Measurements from ENCODE around the gene PPP1R26. TPM values are rescaled to one million over a fixed set of nuclear protein-coding genes. Genes with fewer than 3 reads are reported as not detected.
A peak's percentile ranks its signal among the peaks of the same experiment; 100 is the strongest.

Gene PPP1R26
- total RNA-seq, 1 experiment from 2014 or later: 39.3 TPM

DNA sequence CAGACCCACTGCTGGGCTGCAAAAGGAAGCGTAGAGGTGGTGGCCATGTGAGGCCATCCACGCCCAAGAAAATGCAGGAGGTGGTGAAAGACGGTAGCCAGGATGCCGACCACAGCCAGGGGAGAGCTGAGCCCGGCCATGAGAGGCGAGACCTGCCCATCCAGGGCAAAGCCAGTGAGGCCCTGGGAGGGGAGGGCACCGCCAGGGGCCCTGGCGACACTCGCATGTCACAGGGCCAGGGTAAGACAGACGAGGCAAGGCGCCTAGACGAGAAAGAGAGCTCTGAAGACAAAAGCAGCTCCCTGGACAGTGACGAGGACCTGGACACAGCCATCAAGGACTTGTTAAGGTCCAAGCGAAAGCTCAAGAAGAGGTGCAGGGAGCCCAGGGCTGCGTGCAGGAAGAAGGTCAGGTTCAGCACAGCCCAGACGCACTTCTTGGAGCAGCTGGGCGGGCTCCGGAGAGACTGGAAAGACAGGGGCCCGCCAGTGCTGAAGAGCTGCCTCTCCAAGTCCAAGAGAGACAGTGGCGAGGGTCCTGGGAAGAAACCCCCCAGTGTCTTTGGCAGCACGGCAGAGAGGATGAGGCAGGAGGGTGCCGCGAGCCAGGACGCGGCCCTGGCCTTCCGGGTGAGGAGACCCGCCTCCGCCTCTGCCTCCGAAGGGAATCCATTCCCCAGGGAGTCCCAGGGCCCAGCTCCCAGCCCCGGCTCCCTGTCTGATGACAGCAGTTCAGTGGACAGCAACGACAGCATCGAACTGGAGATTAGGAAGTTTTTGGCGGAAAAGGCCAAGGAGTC is 6.9 kb downstream of the PPP1R26 start:
- no peak for DNase-seq (ENCODE audit: extremely low read depth, low read depth)

DNA sequence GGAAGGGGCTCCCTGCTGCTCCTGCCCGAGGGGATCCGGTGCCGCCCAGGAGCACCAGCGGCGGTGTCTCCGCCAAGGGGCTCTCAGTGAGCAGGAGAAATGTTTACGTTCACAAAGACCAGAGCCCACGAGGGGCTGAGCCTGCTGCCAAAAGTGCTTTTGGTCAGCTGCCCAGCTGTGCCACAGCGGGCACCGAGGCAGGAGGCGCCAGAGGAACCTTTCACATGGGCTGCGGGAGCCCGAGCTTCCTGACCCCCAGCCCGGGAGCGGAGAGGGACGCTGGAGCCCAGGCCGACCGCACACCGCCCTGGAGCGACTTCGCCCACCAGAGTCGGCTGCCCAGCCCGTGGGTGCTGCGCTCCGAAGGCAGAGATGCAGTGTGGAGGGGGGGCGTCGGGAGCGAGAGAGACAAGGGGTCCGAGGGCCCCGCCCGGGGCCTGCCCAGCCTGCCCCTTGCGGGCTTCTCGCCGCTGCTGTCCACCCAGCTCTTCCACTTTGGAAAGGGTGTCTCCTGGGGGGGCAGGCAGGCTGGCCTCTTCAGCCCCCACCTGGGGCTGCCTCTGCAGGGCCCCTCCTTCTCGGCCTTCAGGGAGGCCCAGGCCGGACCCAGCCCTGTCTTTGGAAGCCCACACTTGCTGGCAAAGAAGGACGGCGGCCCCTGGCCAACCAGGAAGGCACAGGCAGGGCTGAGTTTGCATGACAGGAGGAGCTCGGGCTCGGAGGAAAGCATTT is 7.9 kb downstream of the PPP1R26 start:
- DNase-seq (ENCODE audit: extremely low read depth, low read depth): no peak

DNA sequence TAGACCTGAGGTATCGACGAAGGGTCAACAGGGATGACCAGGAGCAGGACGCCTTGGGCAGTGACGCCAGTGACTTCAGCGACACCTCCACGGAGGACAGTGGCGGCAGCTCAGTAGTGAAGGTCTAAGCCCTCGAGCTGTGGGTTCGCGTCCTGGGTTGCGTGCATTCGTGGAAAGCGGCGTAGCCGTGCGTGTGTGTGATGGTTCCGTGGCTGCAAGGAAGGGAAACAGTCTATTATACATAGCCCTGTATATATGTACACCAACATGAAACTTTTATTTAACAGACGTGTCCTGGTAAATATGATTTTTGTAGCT is 8.4 kb downstream of the PPP1R26 start:
- no peak for DNase-seq (ENCODE audit: extremely low read depth, low read depth)

DNA sequence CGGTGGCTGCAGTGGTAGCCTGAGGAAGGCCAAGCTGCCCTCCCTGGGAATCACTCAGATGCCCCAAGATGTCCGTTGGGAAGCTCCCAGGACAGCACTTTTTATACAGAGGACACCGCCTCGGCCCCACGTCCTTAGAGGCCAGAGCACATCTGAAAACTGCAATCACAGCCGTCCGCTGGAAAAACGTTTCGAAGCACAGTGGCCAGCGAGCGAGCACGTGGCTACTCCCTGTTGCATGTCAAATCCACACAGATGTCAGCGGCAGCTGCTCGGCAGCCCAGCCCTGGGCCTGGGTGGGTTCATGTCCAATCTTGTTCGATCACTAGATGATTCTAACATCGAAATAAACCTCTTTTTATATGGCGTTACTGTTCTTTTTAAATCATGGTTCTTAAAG is 8.9 kb downstream of the PPP1R26 start:
- no peak for DNase-seq (ENCODE audit: extremely low read depth, low read depth)

DNA sequence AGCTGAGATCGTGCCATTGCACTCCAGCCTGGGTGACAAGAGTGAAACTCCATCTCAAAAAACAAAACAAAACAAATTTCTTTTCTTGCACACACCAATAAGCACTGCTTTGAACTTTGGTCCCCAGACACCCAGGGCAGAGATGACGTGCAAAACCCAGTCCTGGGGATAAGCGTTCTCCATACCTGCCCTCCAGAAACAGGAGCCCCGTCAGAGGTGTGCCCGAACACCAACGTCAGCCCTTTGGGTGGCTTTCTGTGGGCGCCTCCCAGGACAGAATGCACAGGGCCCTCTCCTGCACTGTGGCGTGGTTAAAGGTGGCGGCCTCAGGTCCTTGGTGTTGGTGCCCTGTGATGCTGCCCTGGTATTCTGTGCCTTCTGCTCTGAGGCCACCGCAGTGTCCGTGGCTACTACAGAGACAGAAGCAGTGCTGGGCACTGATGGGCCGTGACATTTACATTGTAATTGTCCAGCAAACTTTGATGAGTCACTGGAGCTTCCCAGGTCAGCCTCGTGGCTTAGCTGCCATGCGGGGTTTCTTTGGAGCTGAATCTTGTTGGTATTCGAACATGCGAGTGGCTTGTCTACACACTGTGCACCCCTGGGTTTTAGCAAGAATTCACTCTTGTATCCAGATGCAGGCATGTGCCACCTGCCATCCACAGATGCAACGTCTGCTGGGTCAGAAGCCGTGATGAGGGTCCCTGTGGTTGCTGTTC is 9.8 kb downstream of the PPP1R26 start:
- no peak for DNase-seq (ENCODE audit: extremely low read depth, low read depth)

DNA sequence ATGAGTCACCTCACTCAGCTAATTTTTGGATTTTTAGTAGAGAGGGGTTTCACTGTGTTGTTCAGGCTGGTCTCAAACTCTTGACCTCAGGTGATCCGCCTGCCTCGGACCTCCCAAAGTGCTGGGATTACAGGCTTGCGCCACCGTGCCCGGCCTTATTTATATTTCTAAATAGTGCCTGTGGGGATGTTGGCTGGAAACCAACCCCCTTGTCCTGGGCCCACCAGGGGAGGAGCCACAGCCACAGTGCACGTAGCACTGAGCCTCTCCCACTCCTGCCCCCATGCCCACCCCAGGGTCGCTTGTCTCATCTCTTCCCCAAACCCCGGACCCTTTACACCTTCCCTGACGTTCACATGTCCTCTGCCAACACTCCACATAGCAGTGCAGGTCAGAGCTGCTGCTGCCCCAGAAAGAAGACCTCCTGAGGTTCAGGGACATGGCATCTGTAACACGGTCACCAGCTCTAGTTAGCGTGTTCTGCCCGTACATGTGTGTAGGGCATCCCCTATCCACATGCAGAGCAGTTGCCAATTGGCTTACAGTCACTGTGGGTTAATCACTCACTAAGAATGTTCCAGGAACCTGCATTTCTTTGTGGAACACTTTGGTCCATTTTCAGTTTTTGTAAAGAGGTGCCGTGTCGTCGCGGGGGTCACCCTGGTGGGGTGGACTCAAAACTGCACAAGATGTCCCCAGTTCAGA is 10.7 kb downstream of the PPP1R26 start:
- DNase-seq (ENCODE audit: extremely low read depth, low read depth): no peak

DNA sequence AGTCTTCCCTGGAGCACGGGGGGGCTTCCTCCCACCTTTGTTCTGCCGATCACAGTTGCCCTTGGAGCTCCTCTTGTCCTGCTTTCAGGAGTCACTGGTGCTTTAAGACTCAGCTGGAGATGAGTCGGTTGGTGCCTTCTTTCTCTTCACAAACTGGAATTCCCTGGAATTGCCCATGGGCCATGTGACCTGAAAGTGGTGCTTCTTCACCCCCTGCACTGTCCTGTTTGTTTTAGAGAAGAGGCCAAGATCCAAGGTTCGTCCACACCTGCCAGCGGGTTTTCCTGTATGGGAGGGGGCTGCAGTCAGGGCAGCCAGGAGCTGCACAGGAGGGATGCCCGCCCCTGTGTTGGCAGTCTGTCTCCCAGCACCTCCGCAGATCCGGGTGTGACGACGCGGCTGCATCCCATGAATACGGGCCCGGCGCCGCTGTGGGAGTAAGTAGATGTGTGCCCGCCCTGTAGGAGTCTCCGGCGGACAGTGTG is 11.4 kb downstream of the PPP1R26 start:
- no peak for DNase-seq (ENCODE audit: extremely low read depth, low read depth)

DNA sequence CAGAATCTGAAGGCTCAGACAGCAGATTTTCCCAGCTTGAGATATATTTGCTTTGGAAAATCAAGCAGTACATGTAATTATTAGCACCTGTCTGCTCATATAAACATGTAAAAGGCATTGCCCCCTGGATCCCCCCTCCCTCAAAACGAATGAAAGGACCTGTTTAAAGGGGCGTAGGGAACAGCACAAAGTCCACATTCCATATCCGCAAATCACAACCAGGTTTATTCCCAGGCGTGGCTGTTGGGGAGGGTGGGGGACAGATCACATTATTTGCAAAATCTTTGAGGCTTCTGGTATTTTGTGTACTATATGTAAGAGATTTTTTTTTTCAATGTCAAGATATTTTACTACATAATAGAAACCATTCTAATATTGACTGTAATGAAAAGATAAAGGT is 12.2 kb downstream of the PPP1R26 start:
- DNase-seq (ENCODE audit: extremely low read depth, low read depth): no peak

DNA sequence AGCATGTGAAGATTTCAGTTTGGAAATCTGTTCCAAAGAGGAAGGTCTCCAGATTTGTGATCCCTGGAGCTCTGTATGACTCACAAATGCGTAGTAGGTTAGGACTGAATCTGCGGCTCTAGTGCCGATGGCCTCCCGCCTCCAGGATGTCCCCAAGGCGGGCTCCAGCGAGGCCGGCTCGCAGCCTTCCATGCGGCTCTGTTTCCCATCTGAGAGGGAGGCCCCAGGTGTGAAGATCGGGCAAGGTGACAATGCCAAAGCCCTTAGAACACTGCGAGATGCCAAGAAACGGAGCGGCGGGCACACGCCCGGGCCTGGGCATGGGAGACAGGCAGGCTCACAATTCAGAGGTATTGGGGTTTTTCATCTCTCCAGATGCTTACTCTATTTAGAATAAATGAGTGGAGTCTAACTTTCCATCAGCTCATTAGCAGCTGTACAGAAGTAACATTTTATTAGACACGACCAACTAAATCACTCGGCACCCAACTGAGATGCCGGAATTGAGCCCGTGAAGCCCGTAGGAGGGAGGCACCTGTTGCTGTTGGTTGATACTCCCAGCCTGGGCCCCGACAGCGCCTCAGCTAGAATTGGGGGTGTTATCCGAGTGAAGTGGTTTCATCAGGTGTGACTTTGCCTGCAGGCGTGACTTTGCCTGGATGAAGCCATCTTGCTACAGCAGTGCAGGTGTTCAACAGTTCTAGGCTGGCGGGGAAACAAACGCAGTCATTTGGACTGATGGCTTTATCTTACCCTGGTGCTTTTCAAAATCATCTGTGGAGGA is 13.5 kb downstream of the PPP1R26 start:
- no peak for DNase-seq (ENCODE audit: extremely low read depth, low read depth)

DNA sequence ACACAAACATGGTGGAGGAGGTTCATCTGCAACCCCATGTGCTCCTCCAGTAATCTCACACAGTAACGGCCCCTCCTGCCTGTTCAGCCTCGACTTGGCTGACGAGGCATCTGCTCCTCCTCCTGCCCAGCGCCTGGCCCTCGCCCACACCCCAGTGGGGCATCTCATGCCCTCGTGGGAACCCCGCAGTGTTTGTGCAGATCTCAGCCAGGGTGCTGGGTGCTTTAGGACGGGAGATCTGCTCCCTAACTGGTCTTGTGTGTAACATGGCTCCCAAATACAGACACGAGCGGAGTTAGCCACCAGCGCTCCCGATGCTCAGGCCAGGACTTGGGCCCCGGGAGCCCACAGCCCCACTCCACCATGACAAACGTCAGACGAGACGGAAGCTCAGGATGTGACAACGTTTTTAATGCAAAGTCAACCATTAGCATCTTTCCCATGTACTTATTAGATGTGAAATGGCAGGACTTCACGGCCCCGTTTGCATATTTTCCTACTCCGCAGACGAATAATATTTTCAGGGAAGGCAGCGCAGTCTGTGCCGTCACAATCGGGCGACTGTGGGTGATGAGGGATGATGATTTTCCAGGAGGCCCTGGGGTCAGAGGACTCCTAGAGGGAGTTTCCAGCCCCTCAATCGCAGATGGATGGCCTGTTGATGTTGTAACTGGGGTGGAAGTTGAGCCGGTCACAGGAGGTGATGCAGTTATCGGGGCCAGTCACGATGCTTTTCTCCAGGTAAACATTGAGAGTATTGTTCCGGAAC is 15.4 kb downstream of the PPP1R26 start:
- DNase-seq (ENCODE audit: extremely low read depth, low read depth): no peak

DNA sequence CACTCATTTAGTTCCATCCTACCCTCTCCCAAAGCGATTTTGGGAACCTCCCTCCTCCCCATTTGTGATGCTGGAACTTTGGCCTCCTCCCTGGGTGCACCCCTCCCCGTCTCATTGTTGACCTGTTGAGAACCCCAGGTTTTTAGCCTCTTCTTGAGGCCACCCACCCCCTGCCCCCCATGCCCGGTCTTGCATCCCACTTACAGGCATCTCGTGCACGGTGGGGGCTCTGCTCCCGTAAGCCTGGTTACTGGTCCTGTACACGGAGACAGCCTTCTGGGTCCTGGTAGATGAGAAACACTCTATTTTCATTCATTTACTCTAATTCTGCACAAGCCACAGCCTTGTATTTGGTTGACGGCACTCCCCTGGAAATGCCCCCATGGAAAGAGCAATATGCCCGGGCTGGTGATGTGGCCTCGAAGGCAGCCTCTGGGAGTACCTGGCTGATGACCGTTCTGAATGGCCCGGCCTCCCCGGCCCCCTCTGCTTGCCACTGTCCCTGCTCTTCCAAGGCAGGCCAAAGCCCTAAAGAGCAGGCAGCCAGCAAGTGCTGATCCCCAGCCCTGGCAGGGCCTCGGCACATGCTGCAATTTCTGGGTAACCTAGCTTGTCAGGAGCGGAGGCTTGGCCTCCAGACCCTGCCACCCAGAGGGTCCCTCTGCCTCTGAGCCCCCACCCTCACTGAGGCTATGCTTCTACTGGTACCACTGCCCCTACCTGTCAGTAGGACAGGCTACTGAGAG is 19.0 kb downstream of the PPP1R26 start:
- no peak for DNase-seq (ENCODE audit: extremely low read depth, low read depth)

DNA sequence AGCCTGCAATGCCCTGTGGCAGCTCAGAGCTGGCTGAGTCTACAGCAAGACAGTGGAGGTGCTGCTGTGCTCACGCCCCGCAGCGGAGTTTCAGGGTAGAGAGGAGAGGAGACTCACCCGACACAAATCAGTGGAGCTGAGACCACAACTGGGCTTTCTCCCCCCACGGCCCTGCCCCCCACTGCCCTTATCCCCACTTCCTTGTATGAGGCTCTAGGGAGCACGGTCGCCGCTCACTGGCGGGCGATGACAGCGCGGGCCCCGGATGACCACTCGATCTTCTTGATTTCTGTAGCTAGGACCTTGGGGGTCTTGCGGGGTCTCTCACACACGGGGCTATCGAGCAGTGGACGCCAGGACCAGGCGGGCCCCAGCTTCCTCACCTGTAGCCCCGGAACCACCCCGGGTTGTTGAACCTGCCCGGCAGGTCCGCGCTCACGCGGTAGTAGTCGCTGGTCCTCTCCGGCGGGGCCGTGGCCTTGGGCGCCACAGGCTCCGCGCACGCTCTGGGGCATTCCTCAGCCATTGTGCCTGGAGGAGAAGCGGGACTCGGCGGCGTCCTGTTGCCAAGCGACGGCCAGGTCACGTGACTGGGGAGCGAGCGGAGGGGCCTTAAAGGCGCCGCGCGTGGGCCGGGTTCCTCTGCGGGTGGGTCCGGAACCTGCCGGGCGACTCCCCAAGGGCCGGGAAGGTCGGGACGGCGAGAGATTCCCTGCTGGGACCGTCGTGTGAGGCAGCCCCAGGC is 19.9 kb downstream of the PPP1R26 start:
- peak; percentile 83 for DNase-seq (ENCODE audit: extremely low read depth, low read depth)

DNA sequence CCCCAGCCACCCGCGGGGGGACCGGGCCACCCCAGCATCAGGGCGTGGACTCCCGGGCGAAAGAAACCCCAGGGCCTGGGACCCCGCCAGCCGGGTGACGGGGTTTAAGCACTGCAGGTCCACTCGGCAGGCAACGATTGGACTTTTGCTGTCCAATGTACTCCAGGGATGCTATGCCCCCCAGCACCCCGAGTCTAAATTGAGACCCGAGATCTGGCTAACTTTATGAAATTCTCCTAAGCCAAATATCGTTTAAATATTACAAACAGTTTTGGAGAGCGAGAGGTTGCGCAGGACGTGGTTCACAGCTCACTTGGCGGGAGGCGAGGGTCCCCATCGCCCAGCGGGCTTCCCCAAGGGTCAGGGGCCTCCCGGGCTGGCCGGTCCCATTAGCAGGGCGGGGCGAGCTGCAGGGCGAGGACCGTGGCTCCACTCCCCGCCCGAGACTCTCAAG is 20.5 kb downstream of the PPP1R26 start:
- no peak for DNase-seq (ENCODE audit: extremely low read depth, low read depth)

DNA sequence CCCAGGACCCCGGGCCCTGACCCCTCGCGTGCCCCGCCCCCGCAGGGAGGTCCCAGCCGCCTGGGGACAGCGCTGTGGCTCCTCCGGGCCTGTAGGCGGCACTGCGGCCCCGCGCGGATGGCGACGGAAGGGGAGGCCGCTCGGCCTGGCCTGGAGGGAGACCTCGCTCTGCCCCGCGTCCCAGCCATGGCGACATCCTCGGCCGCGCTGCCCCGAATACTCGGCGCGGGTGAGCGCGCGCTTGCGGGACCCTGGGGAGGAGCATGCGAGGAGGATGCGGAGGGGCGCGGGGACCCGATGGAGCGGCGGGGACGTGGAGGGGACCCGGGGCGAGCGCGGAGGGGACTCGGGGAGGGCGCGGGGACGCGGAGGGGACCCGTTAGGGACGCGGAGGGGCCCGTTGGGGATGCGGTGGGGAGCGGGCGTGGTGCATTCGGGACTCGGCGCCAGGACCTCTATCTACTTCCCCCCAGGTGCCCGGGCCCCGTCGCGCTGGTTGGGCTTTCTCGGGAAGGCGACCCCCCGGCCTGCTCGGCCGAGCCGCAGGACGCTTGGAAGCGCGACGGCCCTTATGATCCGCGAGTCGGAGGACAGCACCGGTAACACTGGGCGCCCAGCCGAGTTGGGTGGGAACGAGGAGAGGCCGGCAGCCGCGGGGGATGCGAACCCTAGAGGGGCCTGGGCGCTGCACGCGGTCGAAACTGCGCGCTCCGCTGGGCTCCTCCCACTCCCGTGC is 21.1 kb downstream of the PPP1R26 start, which contains the start of gene MRPS2:
Gene MRPS2, plus strand, starts transcription at position 158 of the 736 bp plus-strand sequence. Its CDS starts 29 bp downstream, at position 187.
- peak; percentile 86 for DNase-seq (ENCODE audit: extremely low read depth, low read depth)

DNA sequence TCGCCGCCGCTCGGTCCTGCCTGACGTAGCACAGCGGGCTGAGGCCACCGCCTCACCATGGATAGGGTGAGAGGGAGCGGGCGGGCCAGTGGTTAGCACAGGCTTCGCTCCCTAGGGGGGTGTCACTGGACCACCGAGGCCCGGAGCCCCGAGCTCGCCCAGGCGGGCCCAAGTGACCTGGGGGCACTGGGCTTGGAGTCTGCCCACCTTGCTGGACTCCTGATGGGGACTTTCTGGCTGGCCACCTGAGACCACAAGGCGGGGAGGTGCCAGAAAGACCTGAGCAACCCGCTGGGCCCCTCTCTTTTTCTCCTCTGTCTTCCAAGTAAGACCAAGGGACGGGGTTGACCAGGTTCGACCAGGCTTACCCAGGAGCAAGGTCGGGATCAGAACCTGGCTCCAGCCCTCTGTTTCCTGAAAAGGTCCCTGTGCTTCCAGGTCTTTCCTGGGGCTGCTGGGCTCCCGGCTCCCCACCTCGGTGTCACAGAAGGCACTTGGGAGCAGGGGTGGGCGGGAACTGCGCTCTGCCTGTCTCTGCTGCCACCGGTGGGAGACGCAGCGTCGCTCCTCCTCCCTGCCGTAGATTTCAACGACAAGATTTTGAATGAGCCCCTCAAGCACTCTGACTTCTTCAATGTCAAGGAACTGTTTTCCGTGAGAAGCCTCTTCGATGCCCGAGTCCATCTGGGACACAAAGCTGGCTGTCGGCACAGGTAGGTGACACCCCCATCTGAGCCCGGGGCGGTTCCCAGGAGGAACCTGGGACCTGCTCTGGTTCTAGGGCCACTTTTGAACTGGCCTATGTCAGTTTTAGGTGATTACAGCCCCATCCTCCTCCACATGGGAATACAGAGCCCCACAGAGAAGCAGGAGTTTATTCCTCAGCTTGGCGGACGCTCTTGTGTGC is 21.9 kb downstream of the PPP1R26 start:
- no peak for DNase-seq (ENCODE audit: extremely low read depth, low read depth)

All from NCI-H460 (cell line).